GM23338 (cell line): ENCODE measurements around the gene DYNLRB1. TPM values are rescaled to one million over a fixed set of nuclear protein-coding genes. Genes with fewer than 3 reads are reported as not detected.

ENCODE experiments used
- ATAC-seq: fragments of 200-7000 bp; cut with Tn5 transposase; 3 replicates; pipeline ENCODE4 v1.9.1; 2020
- DNase-seq: peaks from one replicate; pipeline ENCODE4 v3.0.0-alpha.2; 2015; ENCODE audit warnings: low spot score
- H2AFZ ChIP-seq: fragments of 200-600 bp; sonication (generic); 2 replicates; pipeline ENCODE4 v1.8.0; 2016; ENCODE audit warnings: antibody characterized with exemption, mild to moderate bottlenecking, moderate library complexity
- H3F3A ChIP-seq: fragments of 200-600 bp; sonication (generic); replicated peaks from 2 replicates; pipeline ENCODE4 v1.8.0; 2017; ENCODE audit warnings: antibody characterized with exemption, mixed run types, low read depth
- H3K27ac ChIP-seq: fragments of 200-600 bp; sonication (generic); 2 replicates; pipeline ENCODE4 v1.6.1; 2016; ENCODE audit warnings: low read depth
- H3K27me3 ChIP-seq: fragments of 200-600 bp; sonication (generic); 2 replicates; pipeline ENCODE4 v1.8.0; 2016; ENCODE audit warnings: mild to moderate bottlenecking, mixed run types, moderate library complexity; ENCODE audit not compliant: insufficient read depth
- H3K36me3 ChIP-seq: fragments of 200-600 bp; sonication (generic); 2 replicates; pipeline ENCODE4 v1.8.0; 2016; ENCODE audit warnings: mild to moderate bottlenecking; ENCODE audit not compliant: insufficient read depth
- H3K4me1 ChIP-seq: fragments of 200-600 bp; sonication (generic); 2 replicates; pipeline ENCODE4 v1.8.0; 2016; ENCODE audit warnings: mild to moderate bottlenecking, moderate library complexity; ENCODE audit not compliant: insufficient read depth
- H3K4me2 ChIP-seq: fragments of 200-600 bp; sonication (generic); 2 replicates; pipeline ENCODE4 v1.7.1; 2017; ENCODE audit warnings: mixed run types
- H3K4me3 ChIP-seq: fragments of 200-600 bp; sonication (generic); 2 replicates; pipeline ENCODE4 v1.6.1; 2016; ENCODE audit warnings: mixed run types
- H3K79me2 ChIP-seq: fragments of 200-600 bp; sonication (generic); replicated peaks from 2 replicates; pipeline ENCODE4 v1.8.0; 2017; ENCODE audit warnings: mild to moderate bottlenecking; ENCODE audit not compliant: insufficient read depth
- H3K9me2 ChIP-seq: fragments of 200-600 bp; sonication (generic); 2 replicates; pipeline ENCODE4 v1.8.0; 2017; ENCODE audit not compliant: insufficient read depth
- H4K20me1 ChIP-seq: fragments of 200-600 bp; sonication (generic); replicated peaks from 2 replicates; pipeline ENCODE4 v1.8.0; 2017; ENCODE audit warnings: mild to moderate bottlenecking; ENCODE audit not compliant: insufficient read depth
- H3K27ac Mint-ChIP-seq: 2 replicates; pipeline ENCODE4 v1.8.0; 2020; ENCODE audit warnings: inconsistent platforms, mild to moderate bottlenecking, moderate library complexity, mixed read lengths
- H3K27me3 Mint-ChIP-seq: 3 replicates; pipeline ENCODE4 v1.8.0; 2022; ENCODE audit warnings: low read depth, mild to moderate bottlenecking, moderate library complexity, mixed read lengths, inconsistent platforms; ENCODE audit not compliant: insufficient read depth, poor library complexity
- H3K36me3 Mint-ChIP-seq: 3 replicates; pipeline ENCODE4 v1.8.0; 2021; ENCODE audit warnings: low read depth, mild to moderate bottlenecking, inconsistent platforms, moderate library complexity, mixed read lengths
- H3K4me1 Mint-ChIP-seq: 3 replicates; pipeline ENCODE4 v1.8.0; 2020; ENCODE audit warnings: mild to moderate bottlenecking, inconsistent platforms, mixed read lengths
- H3K4me3 Mint-ChIP-seq: 3 replicates; pipeline ENCODE4 v1.8.0; 2021; ENCODE audit warnings: moderate library complexity, mild to moderate bottlenecking, inconsistent platforms, mixed read lengths
- H3K9me3 Mint-ChIP-seq: 3 replicates; pipeline ENCODE4 v1.8.0; 2020; ENCODE audit warnings: moderate library complexity, mild to moderate bottlenecking, inconsistent platforms, mixed read lengths
- CREB1 ChIP-seq: fragments of 250-450 bp; sonication (Bioruptor Pico); IDR thresholded peaks from 2 replicates; pipeline ENCODE4 v1.5.0; 2020; ENCODE audit warnings: low read depth, mild to moderate bottlenecking, moderate library complexity
- CTCF ChIP-seq, 2 experiments: fragments of 200-600 bp in 1 of 2; sonication (generic) in 1 of 2; conservative IDR thresholded peaks; 2 replicates each; pipeline versions ENCODE4 v1.5.1 to v1.6.1; 2016 to 2017; ENCODE audit warnings: antibody characterized with exemption in 2 of 2, low read depth in 2 of 2, mild to moderate bottlenecking in 2 of 2, moderate library complexity in 1 of 2
- EZH2 ChIP-seq: fragments of 200-600 bp; sonication (generic); IDR thresholded peaks from one replicate; pipeline ENCODE4 v1.8.0; 2017; ENCODE audit warnings: antibody characterized with exemption, mild to moderate bottlenecking, low read depth; ENCODE audit not compliant: unreplicated experiment
- JUNB ChIP-seq: IDR thresholded peaks from one replicate; pipeline ENCODE4 v1.6.1; 2016; ENCODE audit warnings: antibody characterized with exemption; ENCODE audit not compliant: unreplicated experiment
- NANOG ChIP-seq: IDR thresholded peaks from 2 replicates; pipeline ENCODE4 v1.6.1; 2016; ENCODE audit warnings: antibody characterized with exemption, borderline replicate concordance
- REST ChIP-seq: IDR thresholded peaks from one replicate; pipeline ENCODE4 v1.6.1; 2018; ENCODE audit warnings: antibody characterized with exemption; ENCODE audit not compliant: unreplicated experiment
- STAT1 ChIP-seq: IDR thresholded peaks from one replicate; pipeline ENCODE4 v1.6.1; 2016; ENCODE audit warnings: antibody characterized with exemption; ENCODE audit not compliant: unreplicated experiment
- ZNF114 ChIP-seq: fragments of 250-450 bp; sonication (Bioruptor Pico); IDR thresholded peaks from 2 replicates; pipeline ENCODE4 v1.5.0; 2020; ENCODE audit warnings: mild to moderate bottlenecking, moderate library complexity
- ZNF331 ChIP-seq: fragments of 250-450 bp; sonication (Bioruptor Pico); IDR thresholded peaks from 2 replicates; pipeline ENCODE4 v1.5.0; 2020; ENCODE audit warnings: low read depth, mild to moderate bottlenecking, moderate library complexity
- polyA plus RNA-seq: library from polyadenylated mRNA; unstranded; fragments of >200 nt; fragmentation: Nextera tagmentation; extraction: Ambion mirVana; gene quantifications from 2 replicates; pipeline ENCODE4 v1.2.1, GENCODE V29; 2016
- total RNA-seq: library from RNA; depleted of rRNA; stranded (reverse); fragments of >200 nt; shearing (Covaris generic); gene quantifications from 2 replicates; pipeline ENCODE4 v1.2.3, GENCODE V29; 2014

DYNLRB1 gene
- total and polyA plus RNA-seq, 2 experiments from 2014 or later: 107 to 376 TPM

GRCh38 chr20:34561661-34562060, 45.4 kb downstream of the DYNLRB1 start:
- H3K4me1 ChIP-seq: no peaks in the 10 kb centered on the region
- Mint-ChIP-seq H3K9me3 (no peaks in the 10 kb centered on the region), H3K27me3 (peaks cover 6% of the 10 kb centered on the region), H3K4me1 (peaks cover 3% of the 10 kb centered on the region; the same call in 2 of the 3 replicates), H3K36me3 (no peaks in the 10 kb centered on the region; the same call in 1 of the 3 replicates), H3K27ac (no peak overlapping the region), H3K4me3 (no peak overlapping the region)
- peaks cover 6% of the 10 kb centered on the region; the same call in 1 of the 2 replicates for H3K27me3 ChIP-seq
- no peak overlapping the region for H3K4me3 ChIP-seq
- H4K20me1 ChIP-seq: no peaks in the 10 kb centered on the region; the same call in 1 of the 2 replicates
- no peaks in the 10 kb centered on the region for H3F3A ChIP-seq
- H3K4me2 ChIP-seq: no peak overlapping the region
- H3K79me2 ChIP-seq: no peaks in the 10 kb centered on the region
- H2AFZ ChIP-seq: no peak overlapping the region
- TF ChIP-seq ZNF114 (CRISPR knock-in tag) (no peak), REST (no peak), NANOG (no peak), CTCF (conservative IDR thresholded peaks at IDR 0.05; ENCODE audit: low read depth in 2 of 2) (no peak), ZNF331 (CRISPR knock-in tag) (no peak), STAT1 (no peak), JUNB (no peak), EZH2 (no peak)
- no peak for DNase-seq
- no peaks in the 10 kb centered on the region for H3K36me3 ChIP-seq
- ATAC-seq: no peak
- no peaks in the 10 kb centered on the region for H3K9me2 ChIP-seq
- no peak overlapping the region for H3K27ac ChIP-seq

GRCh38 chr20:34562641-34563040, 46.4 kb downstream of the DYNLRB1 start:
- Mint-ChIP-seq H3K4me1 (peaks cover 7% of the 10 kb centered on the region), H3K4me3 (no peak overlapping the region), H3K27ac (no peak overlapping the region), H3K27me3 (peaks cover 6% of the 10 kb centered on the region), H3K36me3 (no peaks in the 10 kb centered on the region; the same call in 1 of the 3 replicates), H3K9me3 (no peaks in the 10 kb centered on the region)
- Histone ChIP-seq H3K4me3 (no peak overlapping the region), H3K27ac (no peak overlapping the region), H3K36me3 (no peaks in the 10 kb centered on the region), H3K9me2 (no peaks in the 10 kb centered on the region), H4K20me1 (no peaks in the 10 kb centered on the region; the same call in 1 of the 2 replicates), H3K79me2 (no peaks in the 10 kb centered on the region), H3K4me1 (no peaks in the 10 kb centered on the region), H2AFZ (no peak overlapping the region), H3K4me2 (no peak overlapping the region), H3K27me3 (0 out of 2 replicates have a peak, but pooled peaks cover 1% of the 10 kb centered on the region), H3F3A (no peaks in the 10 kb centered on the region)
- ATAC-seq (peak; percentile 31), DNase-seq (peak; percentile 69)
- peak; percentile 47 to 67 for TF ChIP-seq CTCF (conservative IDR thresholded peaks at IDR 0.05; ENCODE audit: low read depth in 2 of 2)
- TF ChIP-seq CREB1 (CRISPR knock-in tag): no peak; the same call in 1 of the 2 replicates
